OCI-LY7 (cell line): ENCODE data around the gene POGZ.

Experiments used
- CTCF ChIP-seq: fragments of 200-600 bp; sonication (generic); conservative IDR thresholded peaks from 2 replicates; pipeline ENCODE4 v1.5.1; 2014; ENCODE audit warnings: mild to moderate bottlenecking, antibody characterized with exemption, low read length, moderate library complexity, mixed read lengths
- EZH2phosphoT487 ChIP-seq: fragments of 200-600 bp; sonication (generic); IDR thresholded peaks from 2 replicates; pipeline ENCODE4 v1.6.1; 2018; ENCODE audit warnings: low read depth, borderline replicate concordance, mild to moderate bottlenecking, mixed run types, antibody characterized with exemption, low read length, moderate library complexity, mixed read lengths

DNA sequence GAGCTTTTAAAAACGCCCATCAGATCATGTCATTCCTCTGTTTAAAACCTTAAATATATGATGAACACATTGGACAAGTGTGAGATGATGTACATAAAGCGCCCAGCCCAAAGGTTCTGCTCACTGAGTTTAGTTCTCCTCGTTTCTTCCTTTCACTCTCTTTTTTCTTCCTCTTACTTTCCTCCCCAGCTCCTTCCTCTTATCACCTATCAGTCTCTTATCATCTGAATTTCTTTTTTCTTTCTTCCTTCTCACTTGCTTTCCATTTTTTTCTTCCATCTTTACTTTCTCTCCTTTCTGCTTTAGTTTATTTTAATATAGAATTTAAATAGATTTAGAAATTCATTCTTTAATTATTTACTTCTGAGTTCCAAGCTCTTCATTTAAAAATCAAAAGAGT, 17.8 kb upstream of the POGZ start:
- TF ChIP-seq CTCF (no peak), EZH2phosphoT487 (no peak)
